ENCODE data around the gene RFX2.

The RFX2 gene

GRCh38 chr19:6133231-6133630 lies 22.9 kb upstream of the RFX2 start:
- no peak for TF ChIP-seq CTBP1 (IDR thresholded peaks at IDR 0.05; ENCODE audit: borderline replicate concordance)
- TF ChIP-seq L3MBTL2 (conservative IDR thresholded peaks at IDR 0.05) = no peak
- TF ChIP-seq SP1 (IDR thresholded peaks at IDR 0.05) = no peak
- TF ChIP-seq ARNT (IDR thresholded peaks at IDR 0.05) = no peak
- no peak for TF ChIP-seq FOXA1 (IDR thresholded peaks at IDR 0.05)
- TF ChIP-seq, protein P1, sequence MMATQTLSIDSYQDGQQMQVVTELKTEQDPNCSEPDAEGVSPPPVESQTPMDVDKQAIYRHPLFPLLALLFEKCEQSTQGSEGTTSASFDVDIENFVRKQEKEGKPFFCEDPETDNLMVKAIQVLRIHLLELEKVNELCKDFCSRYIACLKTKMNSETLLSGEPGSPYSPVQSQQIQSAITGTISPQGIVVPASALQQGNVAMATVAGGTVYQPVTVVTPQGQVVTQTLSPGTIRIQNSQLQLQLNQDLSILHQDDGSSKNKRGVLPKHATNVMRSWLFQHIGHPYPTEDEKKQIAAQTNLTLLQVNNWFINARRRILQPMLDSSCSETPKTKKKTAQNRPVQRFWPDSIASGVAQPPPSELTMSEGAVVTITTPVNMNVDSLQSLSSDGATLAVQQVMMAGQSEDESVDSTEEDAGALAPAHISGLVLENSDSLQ (IDR thresholded peaks at IDR 0.05) = no peak
- TF ChIP-seq FOXM1 (IDR thresholded peaks at IDR 0.05; ENCODE audit: borderline replicate concordance) = no peak
- TF ChIP-seq BHLHE40 (IDR thresholded peaks at IDR 0.05; ENCODE audit: borderline replicate concordance) = no peak
- no peak for TF ChIP-seq NFRKB (IDR thresholded peaks at IDR 0.05)
- TF ChIP-seq ELF4 (IDR thresholded peaks at IDR 0.05) = no peak
- no peak for TF ChIP-seq SUZ12 (IDR thresholded peaks at IDR 0.05)
- no peak for TF ChIP-seq HDGF (IDR thresholded peaks at IDR 0.05; ENCODE audit: borderline replicate concordance)
- TF ChIP-seq ZNF384 (IDR thresholded peaks at IDR 0.05) = no peak
- TF ChIP-seq LEF1 (IDR thresholded peaks at IDR 0.05; ENCODE audit: borderline replicate concordance) = no peak
- TF ChIP-seq TARDBP (IDR thresholded peaks at IDR 0.05) = no peak
- TF ChIP-seq FOXK2 (IDR thresholded peaks at IDR 0.05) = no peak
- POLR2A ChIA-PET = no interaction called here
- CTCF ChIA-PET = no interaction called here
- no peak for DNase-seq (ENCODE audit: extremely low spot score)

DNA sequence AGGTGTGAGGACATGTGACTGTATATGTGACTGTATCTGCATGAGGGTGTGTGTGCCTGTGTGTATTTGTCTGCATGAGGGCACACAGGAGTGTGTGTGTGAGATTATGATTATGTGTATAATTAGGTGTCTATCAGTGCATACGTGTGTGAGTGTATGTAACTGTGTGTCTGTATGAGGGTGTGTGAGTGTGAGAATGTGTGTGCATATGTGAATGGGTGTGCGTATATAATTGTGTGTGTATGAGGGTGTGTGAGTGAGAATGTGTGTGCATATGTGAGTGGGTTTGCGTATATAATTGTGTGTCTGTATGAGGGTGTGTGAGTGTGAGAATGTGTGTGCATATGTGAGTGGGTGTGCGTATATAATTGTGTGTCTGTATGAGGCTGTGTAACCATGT lies 22.2 kb upstream of the RFX2 start:
- ChIA-PET CTCF (no interaction called here), POLR2A (no interaction called here)
- DNase-seq (ENCODE audit: extremely low spot score) = no peak
- TF ChIP-seq HDGF (IDR thresholded peaks at IDR 0.05; ENCODE audit: borderline replicate concordance) (no peak), SP1 (IDR thresholded peaks at IDR 0.05) (no peak), ARNT (IDR thresholded peaks at IDR 0.05) (no peak), ZNF384 (IDR thresholded peaks at IDR 0.05) (no peak), BHLHE40 (IDR thresholded peaks at IDR 0.05; ENCODE audit: borderline replicate concordance) (no peak), FOXM1 (IDR thresholded peaks at IDR 0.05; ENCODE audit: borderline replicate concordance) (no peak), SUZ12 (IDR thresholded peaks at IDR 0.05) (no peak), TARDBP (IDR thresholded peaks at IDR 0.05) (no peak), FOXK2 (IDR thresholded peaks at IDR 0.05) (no peak), L3MBTL2 (conservative IDR thresholded peaks at IDR 0.05) (no peak), ELF4 (IDR thresholded peaks at IDR 0.05) (no peak), FOXA1 (IDR thresholded peaks at IDR 0.05) (no peak), LEF1 (IDR thresholded peaks at IDR 0.05; ENCODE audit: borderline replicate concordance) (no peak), CTBP1 (IDR thresholded peaks at IDR 0.05; ENCODE audit: borderline replicate concordance) (no peak), NFRKB (IDR thresholded peaks at IDR 0.05) (no peak)
- TF ChIP-seq, protein P1 (IDR thresholded peaks at IDR 0.05) = no peak

- TF ChIP-seq NFRKB (IDR thresholded peaks at IDR 0.05) = no peak
- DNase-seq (ENCODE audit: extremely low spot score) = no peak
- ChIA-PET POLR2A (no interaction called here), CTCF (no interaction called here)
These were observed 17.5 kb upstream of the RFX2 start for GRCh38 chr19:6127716-6128335.

GRCh38 chr19:6126335-6126974 lies 16.2 kb upstream of the RFX2 start:
- TF ChIP-seq ZNF384 (IDR thresholded peaks at IDR 0.05) (0 out of 2 replicates have a peak, but pooled peaks have one; percentile 27), CTBP1 (IDR thresholded peaks at IDR 0.05; ENCODE audit: borderline replicate concordance) (no peak), LEF1 (IDR thresholded peaks at IDR 0.05; ENCODE audit: borderline replicate concordance) (no peak), NFRKB (IDR thresholded peaks at IDR 0.05) (no peak), BHLHE40 (IDR thresholded peaks at IDR 0.05; ENCODE audit: borderline replicate concordance) (no peak), SUZ12 (IDR thresholded peaks at IDR 0.05) (no peak)
- peak; percentile 66 for DNase-seq (ENCODE audit: extremely low spot score)
- ChIA-PET POLR2A (interaction anchor here (1.4 kb wide), 1 partner anchor 79 kb away, joined by 3 read pairs; no protein-coding TSS in a partner anchor), CTCF (interaction anchor here (0.6 to 2.1 kb wide), 12 partner anchors 12 to 390 kb away, joined by 3 to 20 read pairs (median 3); partner anchors contain the start of gene ALKBH7)

DNA sequence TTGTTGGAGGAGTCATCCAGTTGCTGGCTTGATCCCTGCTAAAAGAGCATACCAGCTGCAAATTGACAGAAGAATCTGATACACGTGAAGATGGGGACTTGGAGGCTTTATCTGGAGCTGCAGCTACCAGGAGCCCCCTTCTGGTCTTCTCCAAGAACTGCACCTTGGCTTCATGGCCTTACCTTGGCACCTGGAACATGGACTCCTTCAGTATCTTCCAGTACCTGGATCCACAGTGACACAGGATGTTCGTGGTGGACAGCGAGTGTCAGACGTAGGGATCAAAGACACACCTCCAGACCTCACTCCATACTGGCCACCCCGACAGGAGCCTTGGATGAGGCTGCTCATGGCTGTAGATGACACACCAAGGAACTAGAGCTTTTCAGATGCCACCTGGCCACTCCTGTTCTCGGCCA lies 15.3 kb upstream of the RFX2 start:
- ChIA-PET CTCF (interaction anchor here (0.6 to 2.1 kb wide), 14 partner anchors 9 to 391 kb away, joined by 3 to 20 read pairs (median 3); partner anchors contain the start of gene ALKBH7), POLR2A (interaction anchor here (0.6 to 1.4 kb wide), 2 partner anchors 16 to 78 kb away, joined by 3 read pairs; no protein-coding TSS in a partner anchor)
- TF ChIP-seq ELF4 (IDR thresholded peaks at IDR 0.05) (no peak), SP1 (IDR thresholded peaks at IDR 0.05) (no peak), CTBP1 (IDR thresholded peaks at IDR 0.05; ENCODE audit: borderline replicate concordance) (no peak)
- peak; percentile 71 for DNase-seq (ENCODE audit: extremely low spot score)

GRCh38 chr19:6119031-6119430 lies 8.7 kb upstream of the RFX2 start:
- ChIA-PET CTCF (no interaction called here), POLR2A (no interaction called here)
- no peak for DNase-seq (ENCODE audit: extremely low spot score)
- TF ChIP-seq NFRKB (IDR thresholded peaks at IDR 0.05) (no peak), BHLHE40 (IDR thresholded peaks at IDR 0.05; ENCODE audit: borderline replicate concordance) (no peak)

- ChIA-PET CTCF (interaction anchor here (0.7 kb wide), 1 partner anchor 126 kb away, joined by 3 read pairs; no protein-coding TSS in a partner anchor), POLR2A (no interaction called here)
- TF ChIP-seq CTBP1 (IDR thresholded peaks at IDR 0.05; ENCODE audit: borderline replicate concordance) (no peak), ARNT (IDR thresholded peaks at IDR 0.05) (no peak), SP1 (IDR thresholded peaks at IDR 0.05) (no peak), HDGF (IDR thresholded peaks at IDR 0.05; ENCODE audit: borderline replicate concordance) (no peak)
- no peak for DNase-seq (ENCODE audit: extremely low spot score)
These were observed 7.7 kb upstream of the RFX2 start for GRCh38 chr19:6118043-6118442.
